OCI-M2 (cell line): ENCODE measurements around the gene AMBN.
"Not testable (repeated sequence)": the region's sequence is repeated elsewhere in the genome, so short reads cannot be mapped to it uniquely, and the experiment has no call there.

Experiments used
- DNase-seq: peaks from one replicate; lab custom pipeline; 2025; ENCODE audit not compliant: unreplicated experiment; lab: John Stamatoyannopoulos, UW

AMBN gene

DNA sequence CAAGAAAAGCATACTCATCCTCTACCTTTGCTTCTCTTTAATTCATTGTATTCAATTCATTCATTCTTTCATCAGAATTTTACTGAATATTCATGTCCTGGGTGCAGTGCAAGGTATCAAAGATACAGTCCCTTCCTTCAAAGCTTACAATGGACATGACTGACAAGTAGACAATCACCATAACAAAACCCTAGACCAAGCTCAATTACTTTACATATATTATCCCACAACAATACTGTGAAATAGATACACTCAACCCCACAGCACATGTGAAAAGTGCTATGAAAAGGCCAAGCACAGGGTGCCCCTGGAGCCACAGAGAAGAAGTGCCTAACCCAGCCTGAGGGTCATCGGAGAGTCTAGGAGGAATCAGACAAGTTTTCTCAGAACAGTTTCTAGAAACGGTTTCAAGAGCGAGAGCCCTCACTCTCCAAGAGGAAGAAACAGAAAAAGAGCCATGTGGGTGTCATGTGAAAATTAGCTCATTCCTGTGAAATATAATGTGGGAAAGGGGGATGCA is 15.3 kb downstream of the AMBN start:
- no peak for DNase-seq

DNA sequence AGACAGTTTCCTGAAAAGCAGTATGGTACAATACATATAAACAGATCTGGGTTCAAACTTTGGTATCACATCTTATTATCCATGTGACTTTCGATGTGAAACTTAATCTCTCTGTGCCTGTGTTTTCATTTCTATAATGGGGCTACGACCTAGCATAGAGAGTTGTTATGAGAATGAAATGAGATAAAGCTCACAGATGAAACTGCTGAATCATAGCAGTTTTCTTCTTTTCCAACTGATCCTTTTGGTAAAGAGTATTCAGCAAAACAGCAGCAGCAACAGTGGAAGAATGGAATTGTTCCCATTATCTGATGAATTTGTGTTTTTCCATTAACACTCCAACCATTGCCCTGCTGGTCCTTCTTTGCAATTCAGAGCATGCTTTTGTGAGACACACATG is 16.3 kb downstream of the AMBN start:
- no peak for DNase-seq

DNA sequence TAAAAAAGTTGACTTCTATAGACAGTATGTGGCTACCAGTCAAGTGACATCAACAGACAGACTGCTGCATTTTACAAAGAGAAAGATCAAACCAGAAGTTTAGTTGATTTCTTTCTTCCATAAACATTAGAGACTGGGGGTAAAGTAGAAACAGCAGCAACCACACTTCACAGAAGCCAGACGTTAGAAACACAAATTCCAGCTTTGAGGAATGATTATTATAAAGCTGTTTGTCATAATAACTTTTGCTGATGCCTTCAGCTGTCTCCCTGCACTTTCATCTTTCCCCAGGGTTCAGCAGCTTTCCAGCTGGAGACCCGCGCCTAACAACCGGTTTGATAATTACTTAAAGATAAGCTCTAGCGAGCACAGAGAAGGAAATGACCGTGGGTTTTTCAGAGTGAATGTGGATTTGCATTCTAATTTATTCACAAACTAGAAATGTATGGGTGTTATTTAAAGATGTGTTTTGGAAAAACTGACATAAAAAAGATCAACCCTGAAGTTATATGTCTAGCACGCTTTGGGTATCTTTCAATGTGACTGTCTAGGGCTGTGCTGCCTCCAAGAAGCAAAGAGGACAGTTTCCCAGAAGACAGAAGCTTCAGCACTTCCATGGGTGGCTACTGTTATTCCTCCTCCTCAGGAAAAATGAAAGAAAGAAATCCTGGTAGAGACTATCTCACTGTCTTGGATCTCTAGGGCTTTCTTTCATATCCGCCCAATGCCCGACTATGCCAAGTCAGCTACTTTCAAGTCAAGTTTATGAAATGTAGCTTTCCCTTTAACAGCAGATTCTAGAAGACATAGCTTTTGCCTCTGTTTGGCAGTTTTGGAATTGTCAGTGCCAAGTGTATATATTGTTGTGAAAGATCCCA is 21.5 kb downstream of the AMBN start:
- DNase-seq: no peak

DNA sequence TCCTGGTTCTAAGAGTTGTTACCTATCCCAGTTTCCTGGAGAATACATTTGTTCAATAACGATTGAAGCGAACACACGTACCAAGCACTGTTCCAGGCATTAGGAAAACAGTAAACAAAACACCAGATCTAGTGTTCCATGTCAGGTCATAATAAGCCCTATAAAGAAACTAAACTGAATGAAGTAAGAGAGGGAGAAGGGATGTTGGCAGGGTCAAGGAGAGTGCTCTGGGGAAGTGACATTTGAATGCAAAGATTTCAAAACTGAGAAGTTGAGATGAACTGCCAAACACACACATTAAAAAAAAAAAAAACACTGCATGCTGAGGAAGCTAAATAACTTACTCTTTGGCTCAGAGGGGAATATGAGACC is 22.1 kb downstream of the AMBN start:
- no peak for DNase-seq

DNA sequence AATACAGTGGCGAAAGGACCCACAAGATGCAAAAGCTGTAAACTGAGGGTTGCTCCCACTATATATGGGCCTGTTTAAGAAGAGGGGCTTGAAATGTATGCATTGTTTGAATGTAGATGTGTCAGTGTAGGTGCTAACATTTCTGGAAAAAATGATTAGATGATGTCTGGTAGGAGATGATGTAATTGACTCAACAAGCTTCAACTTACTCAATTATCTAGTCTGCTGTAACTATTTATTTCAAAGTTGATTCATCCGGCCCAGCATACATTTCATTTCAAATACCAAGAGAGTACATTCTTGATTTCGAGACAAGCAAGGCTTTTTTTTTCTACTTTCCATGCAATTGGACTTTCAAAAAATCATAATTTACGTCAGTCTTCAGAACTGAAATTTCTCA is 27.2 kb downstream of the AMBN start:
- no peak for DNase-seq

DNA sequence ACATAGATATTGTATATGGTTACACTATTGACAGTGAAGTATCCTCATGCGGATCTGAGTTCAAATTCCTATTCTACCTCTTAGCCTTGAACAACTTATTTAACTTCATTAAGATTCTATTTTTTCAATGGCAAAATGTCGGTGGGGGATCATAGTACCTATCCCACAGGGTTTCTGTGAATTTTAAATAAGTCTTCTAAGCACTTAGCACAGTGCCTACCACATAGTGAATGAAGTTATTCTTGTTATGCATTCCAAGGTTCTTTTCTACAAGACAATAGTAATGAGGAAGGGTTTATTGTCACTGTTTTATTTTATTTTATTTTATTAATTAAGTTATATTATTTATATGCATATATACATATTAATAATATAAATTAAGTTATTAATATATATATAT is 27.7 kb downstream of the AMBN start:
- no peak for DNase-seq

DNA sequence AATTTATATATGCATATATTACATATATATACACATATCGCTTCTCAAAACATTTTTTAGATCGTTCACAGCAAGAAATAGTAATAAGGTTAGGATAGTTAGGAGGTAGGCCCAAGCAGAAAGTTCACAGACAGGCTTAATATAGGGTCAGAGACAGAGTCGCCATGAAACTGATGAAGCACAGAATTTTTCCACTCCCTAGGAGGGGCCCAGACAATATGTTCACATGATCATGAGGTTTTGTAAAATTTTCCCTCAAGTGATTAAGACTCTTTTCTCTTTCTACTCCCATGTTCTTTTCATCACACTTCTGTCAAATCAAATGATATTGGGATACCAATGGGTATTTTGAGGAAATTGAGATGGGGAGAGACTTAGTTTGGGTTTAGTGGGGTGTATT is 31.3 kb downstream of the AMBN start:
- DNase-seq: no peak

DNA sequence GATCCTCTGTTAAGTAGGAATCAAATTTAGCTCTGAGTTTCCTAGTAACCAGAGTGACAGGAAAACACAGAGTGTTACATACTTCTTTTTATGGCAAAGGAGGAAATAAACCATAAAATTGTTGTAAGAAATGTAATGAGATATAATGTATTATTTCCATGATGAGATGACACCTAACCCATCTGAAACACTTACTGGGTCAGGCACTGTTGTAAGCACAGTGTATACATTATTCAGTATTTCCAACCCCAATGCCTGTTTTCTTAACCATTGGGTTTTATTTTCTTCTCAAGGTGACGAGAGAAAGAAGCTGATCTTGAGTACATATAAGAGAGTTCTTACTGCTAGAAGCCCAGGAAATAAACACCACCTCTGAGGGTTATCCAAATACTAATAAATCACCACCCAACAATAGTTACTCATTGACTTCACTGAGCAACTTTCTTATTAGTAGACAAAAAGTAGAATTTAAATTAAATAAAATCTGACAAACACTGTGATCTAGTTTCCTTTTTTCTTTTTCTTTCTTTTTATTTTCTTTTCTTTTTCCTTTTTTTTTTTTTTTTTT is 32.3 kb downstream of the AMBN start:
- no peak for DNase-seq

DNA sequence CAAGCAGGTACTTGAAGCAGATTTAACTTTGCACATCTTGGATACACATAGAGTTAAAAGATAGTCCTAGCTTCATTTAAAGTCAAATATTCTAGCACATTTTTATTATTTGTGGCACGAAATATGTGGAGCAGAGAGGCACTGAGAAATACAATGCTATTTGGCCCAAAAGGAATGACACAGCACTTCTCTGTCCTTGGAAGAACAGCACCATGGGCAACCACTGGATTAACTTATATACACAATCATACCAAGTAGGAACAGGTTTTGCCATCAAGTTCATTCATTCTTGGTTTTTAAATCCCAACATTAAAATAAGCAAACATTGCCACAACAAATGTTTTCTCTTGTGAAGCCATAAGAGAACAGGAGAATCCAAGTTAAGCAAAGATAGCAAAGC is 35.6 kb downstream of the AMBN start:
- DNase-seq: no peak

DNA sequence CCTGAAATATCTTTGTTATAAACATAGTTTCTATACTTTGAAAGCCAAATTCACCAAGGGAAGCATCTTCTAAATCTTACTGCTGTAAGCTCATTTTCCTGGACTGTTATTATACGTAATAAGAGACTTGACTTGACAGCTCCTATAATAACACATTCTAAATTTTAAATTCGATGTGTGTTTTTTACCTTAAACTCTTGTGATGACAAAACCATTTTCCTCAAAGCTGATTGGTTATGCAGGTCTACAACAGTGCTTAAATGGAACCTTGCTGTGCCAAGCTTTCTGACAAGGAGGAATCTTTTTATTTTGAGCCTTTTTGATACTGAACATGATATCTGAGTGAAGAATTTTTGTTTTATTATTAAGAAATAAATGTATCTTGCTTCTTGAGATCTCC is 36.4 kb downstream of the AMBN start, which contains the start of gene ENAM:
Gene ENAM, plus strand, starts transcription at position 301 of the 400 bp plus-strand sequence. CDS start 757 bp downstream, outside the sequence.
- no peak for DNase-seq

DNA sequence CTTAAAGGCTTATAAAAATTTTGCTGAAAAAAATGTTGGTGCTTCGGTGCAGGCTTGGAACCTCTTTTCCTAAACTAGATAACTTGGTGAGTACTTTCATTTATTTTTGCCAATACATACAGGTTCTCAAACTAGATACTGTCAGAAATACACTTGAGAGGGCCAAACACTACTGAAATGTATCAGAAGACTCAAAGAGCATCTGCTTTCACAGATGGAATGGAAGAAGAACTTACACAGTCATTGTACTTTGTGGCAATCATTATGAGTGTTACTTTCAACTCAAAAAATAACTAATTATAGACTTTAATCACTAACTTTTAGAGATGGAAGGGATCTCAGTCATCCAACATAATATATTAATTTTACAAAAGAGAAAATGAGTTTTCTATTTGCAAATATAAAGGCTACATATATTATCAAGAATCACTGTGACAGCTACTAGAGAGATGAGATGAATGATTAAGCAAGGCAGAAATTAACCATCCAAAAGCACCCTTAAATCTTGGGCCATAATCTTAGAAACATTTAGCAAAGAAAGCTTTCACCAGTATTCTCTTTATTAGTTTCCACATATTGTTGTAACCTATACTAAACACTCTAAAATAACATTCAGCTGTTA is 37.5 kb downstream of the AMBN start:
- no peak for DNase-seq

DNA sequence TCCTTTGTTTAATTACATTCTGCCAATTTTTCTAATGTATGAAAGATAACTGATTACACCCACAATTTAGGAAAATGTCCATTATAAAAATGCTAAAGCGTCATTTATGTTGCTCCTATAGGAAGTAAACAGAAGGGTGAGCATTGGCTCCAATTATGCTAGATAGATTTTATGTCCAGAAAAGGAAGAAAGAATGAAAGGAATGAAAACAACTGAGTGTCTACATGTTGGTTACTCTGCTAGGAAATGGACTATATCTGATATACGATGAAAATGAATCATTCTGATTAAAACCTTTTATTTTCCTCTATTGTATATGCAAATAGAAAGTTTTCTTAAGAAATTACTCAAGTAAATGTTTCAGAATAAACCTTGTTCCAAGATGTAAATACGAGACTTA is 38.1 kb downstream of the AMBN start:
- no peak for DNase-seq

DNA sequence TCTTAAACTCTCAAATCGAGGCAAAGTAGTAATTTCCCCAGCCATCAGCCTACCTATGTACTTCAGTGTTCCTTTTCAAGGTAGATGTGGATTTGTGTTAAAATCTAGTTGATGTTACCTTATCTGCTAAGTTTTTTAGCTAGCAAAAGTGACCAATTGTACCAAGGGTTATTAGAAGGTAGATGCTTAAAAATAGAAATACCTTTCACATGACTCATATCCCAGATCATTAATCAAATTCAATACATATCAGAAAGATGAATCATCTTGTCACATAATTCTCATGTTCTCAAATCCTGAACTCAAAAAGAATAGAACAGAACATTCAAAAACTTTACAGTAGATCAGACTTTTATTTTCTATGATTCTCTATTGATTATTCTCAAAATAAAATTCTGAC is 40.0 kb downstream of the AMBN start:
- DNase-seq: no peak

DNA sequence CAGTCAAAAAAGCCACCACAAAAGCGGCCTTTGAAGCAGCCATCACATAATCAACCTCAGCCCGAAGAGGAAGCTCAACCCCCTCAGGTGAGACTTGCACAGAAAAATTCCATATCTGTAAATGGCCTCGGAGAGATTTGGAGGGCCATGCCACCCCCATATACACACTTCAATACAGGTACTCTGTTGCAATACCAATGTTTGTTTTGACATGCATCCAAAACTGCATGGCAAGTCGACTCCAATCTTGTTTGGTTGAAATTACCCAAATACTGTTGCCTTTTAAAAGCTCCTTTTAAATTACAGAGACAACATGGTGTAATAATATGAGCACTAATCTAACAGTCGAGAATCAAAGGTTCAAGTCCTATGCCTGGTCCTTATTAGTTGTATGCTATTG is 42.4 kb downstream of the AMBN start:
- DNase-seq: no peak

DNA sequence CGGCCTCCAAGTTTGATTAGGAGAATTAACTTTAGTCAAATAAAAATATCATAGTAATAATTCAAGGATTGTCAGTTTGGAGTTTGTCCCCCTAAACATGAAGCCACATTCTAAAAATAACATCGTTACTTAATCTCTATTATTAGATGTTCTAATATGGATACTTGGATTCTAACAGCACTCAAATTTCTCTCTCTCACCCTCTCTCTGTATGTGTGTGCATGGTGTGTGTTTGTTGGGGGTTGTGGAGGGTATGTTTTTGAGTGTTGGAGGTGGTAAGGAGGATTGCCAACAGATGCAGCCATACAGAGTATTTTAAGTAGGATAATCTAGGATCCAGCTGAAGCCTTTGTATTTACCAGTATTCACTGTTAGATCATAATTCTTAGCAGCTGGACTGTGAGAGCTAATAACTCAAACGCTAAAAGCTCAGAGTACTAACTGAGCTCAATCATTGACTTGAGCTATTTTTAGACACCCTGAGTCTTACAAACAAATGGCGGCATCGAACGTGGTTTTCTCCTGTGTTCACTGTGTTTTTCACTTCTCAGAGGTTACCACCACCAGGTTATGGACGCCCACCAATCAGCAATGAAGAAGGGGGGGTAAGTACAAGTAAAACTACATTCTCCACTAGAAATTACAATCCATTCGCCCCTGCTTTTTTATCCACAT is 45.3 kb downstream of the AMBN start:
- no peak for DNase-seq

DNA sequence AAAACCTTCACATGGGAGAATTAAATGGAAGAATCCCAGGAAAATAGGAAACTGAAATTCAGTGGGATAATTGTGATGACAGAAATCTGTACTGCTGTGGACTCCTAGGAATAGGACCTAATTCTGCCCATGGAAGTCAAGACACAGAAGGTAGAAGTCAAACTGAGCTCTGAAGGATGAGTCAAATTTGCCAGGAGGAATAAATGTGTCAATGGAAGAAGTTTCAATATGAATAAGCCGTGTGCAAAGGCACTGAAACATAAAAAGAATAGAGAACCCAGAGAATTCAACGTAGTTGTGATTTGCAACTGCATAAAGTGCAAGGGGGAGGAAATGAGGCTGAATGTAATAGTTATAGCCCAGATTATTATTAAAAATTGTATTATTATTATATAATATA is 48.1 kb downstream of the AMBN start:
- no peak for DNase-seq

DNA sequence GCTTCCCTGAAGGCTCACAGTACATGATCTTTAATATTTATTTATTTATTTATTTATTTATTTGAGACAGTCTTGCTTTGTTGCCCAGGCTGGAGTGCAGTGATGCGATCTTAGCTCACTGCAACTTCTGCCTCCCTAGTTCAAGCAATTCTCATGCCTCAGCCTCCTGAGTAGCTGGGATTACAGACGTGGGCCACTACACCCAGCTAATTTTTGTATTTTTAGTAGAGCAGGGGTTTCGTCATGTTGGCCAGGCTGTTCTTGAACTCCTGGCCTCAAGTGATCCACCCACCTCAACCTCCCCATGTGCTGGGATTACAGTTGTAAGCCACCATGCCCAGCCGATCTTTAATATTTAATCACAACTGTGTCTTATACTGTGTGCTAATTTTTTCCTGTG is 58.7 kb downstream of the AMBN start:
- not testable (repeated sequence) for DNase-seq

DNA sequence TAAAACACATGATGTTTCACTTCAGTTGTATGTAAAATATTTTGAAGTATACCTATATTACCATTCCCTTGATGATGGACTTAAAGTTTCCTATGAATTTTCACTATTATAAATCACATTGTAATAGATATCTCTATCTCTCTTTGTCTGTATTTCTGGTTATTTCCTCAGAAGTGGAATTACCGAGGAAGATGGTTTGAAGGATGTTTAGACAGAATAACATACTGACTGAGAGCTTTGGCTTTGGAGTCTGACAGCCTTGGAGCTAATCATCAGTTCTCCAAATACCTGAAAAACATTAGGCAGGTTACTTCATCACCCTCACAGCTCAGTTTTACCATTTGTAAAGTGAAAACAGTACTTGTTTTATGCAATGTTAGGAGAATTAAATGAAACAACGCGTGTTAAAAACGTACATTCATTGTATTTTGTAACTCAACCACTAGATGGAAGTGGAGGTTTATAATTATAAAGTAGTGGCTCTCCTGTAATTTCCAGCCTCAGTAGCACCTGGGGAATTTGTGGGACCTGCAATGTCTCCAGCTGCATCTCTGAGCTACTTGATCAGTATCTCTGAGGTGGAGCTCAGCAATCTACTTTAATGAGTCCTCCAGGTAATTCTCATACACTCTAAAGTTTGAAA is 59.9 kb downstream of the AMBN start:
- no peak for DNase-seq

DNA sequence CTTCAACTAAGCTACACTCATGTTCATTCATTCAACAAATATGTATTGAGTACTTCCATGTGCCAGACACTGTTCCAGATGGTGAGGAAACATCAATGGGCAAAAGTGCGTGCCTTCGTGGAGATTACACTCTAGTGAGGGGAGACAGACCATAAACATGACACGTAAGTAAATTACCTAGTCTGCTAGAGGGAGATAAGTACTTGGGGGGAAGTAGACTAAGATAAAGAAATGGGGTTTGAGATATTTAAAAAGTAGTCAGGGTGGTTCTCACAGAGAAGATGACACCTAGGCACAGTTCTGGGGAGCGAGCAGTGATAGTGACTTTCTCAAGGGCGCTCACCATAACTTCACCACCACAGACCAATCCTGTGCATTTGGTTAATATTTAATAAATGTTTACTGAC is 62.6 kb downstream of the AMBN start:
- peak; percentile 24 for DNase-seq
